Loucy (cell line): ENCODE results near the gene SCML2.

Experiments
- CTCF ChIP-seq: fragments of 200-600 bp; sonication (generic); conservative IDR thresholded peaks from 2 replicates; pipeline ENCODE4 v1.5.1; 2014; ENCODE audit warnings: mild to moderate bottlenecking, antibody characterized with exemption, low read length
- EZH2phosphoT487 ChIP-seq: fragments of 200-600 bp; IDR thresholded peaks from 2 replicates; pipeline ENCODE4 v1.6.1; 2018; ENCODE audit warnings: antibody characterized with exemption, mild to moderate bottlenecking, moderate library complexity, borderline replicate concordance

- TF ChIP-seq CTCF: no peak
- TF ChIP-seq EZH2phosphoT487: no peak
Measured at GRCh38 chrX:18278449-18278848, 76.0 kb downstream of the SCML2 start.
